Activated B cell treated with CpG ODN at 0.5 μM for 24 hours (primary cell): ENCODE measurements around the gene EYS. TPM values are rescaled to one million over a fixed set of nuclear protein-coding genes. Genes with fewer than 3 reads are reported as not detected.

ENCODE experiments used
- ATAC-seq: fragments of 200-7000 bp; cut with Tn5 transposase; one replicate; pipeline ENCODE4 v1.10.0; 2021; ENCODE audit warnings: low read depth, mild to moderate bottlenecking, moderate library complexity
- CTCF ChIA-PET: fragments of 350-600 bp; sonication (Branson Sonifier 250); formaldehyde crosslinking; loops from one replicate; lab custom pipeline; 2021; ENCODE audit warnings: antibody characterized with exemption; lab: Charles Lee
- POLR2A ChIA-PET: fragments of 350-600 bp; sonication (Branson Sonifier 250); formaldehyde crosslinking; loops from one replicate; lab custom pipeline; 2021; ENCODE audit warnings: antibody characterized with exemption; lab: Charles Lee
- DNase-seq: peaks from one replicate; pipeline ENCODE4 v3.0.0; 2022
- H3K27ac Mint-ChIP-seq: one replicate; pipeline ENCODE4 v1.8.0; 2020; ENCODE audit warnings: mixed read lengths
- H3K27me3 Mint-ChIP-seq: one replicate; pipeline ENCODE4 v1.8.0; 2021; ENCODE audit warnings: mixed read lengths
- H3K36me3 Mint-ChIP-seq: one replicate; pipeline ENCODE4 v1.8.0; 2021; ENCODE audit warnings: low read depth, mixed read lengths
- H3K4me1 Mint-ChIP-seq: one replicate; pipeline ENCODE4 v1.8.0; 2021; ENCODE audit warnings: mixed read lengths
- H3K4me3 Mint-ChIP-seq: one replicate; pipeline ENCODE4 v1.8.0; 2020; ENCODE audit warnings: mild to moderate bottlenecking, mixed read lengths
- H3K9me3 Mint-ChIP-seq: one replicate; pipeline ENCODE4 v1.8.0; 2020; ENCODE audit warnings: mixed read lengths
- CTCF ChIP-seq: fragments of 200-600 bp; IDR thresholded peaks from one replicate; pipeline ENCODE4 v1.8.0; 2022; ENCODE audit warnings: antibody characterized with exemption, mild to moderate bottlenecking
- intact Hi-C: fragments of 100-400 bp; cut with micrococcal nuclease; formaldehyde crosslinking; loops from one replicate; pipeline ENCODE4 v1.15.1; 2024
- total RNA-seq: library from RNA; stranded (reverse); gene quantifications from 2 replicates; pipeline ENCODE4 v1.2.3, GENCODE V29; 2022

EYS gene
- total RNA-seq, 1 donor from 2014 or later: not detected

GRCh38 chr6:63872233-63872632 lies 1834.8 kb downstream of the EYS start:
- intact Hi-C loops: no loop called here
- H3K27me3 Mint-ChIP-seq: no peaks in the 10 kb centered on the region
- H3K4me1 Mint-ChIP-seq: no peaks in the 10 kb centered on the region
- no peaks in the 10 kb centered on the region for H3K36me3 Mint-ChIP-seq
- ChIA-PET CTCF (no interaction called here), POLR2A (no interaction called here)
- DNase-seq: no peak
- ATAC-seq: no peak
- H3K27ac Mint-ChIP-seq: no peak overlapping the region
- H3K4me3 Mint-ChIP-seq: no peak overlapping the region
- no peak for TF ChIP-seq CTCF
- H3K9me3 Mint-ChIP-seq: peaks cover 4% of the 10 kb centered on the region

GRCh38 chr6:63868351-63868750 lies 1838.7 kb downstream of the EYS start:
- no peak for TF ChIP-seq CTCF
- intact Hi-C loops: no loop called here
- CTCF ChIA-PET: no interaction called here
- DNase-seq: no peak
- H3K27me3 Mint-ChIP-seq: no peaks in the 10 kb centered on the region
- H3K36me3 Mint-ChIP-seq: no peaks in the 10 kb centered on the region
- no peak for ATAC-seq
- H3K4me1 Mint-ChIP-seq: no peaks in the 10 kb centered on the region
- H3K4me3 Mint-ChIP-seq: no peak overlapping the region
- no peak overlapping the region for H3K27ac Mint-ChIP-seq
- POLR2A ChIA-PET: no interaction called here
- no peaks in the 10 kb centered on the region for H3K9me3 Mint-ChIP-seq

- Mint-ChIP-seq H3K27me3 (no peaks in the 10 kb centered on the region), H3K9me3 (no peaks in the 10 kb centered on the region), H3K4me1 (no peaks in the 10 kb centered on the region), H3K27ac (no peak overlapping the region), H3K4me3 (no peak overlapping the region), H3K36me3 (no peaks in the 10 kb centered on the region)
- ATAC-seq: no peak
- CTCF ChIA-PET: no interaction called here
- no peak for DNase-seq
- intact Hi-C loops: no loop called here
- POLR2A ChIA-PET: no interaction called here
- TF ChIP-seq CTCF: no peak
These were observed 1842.2 kb downstream of the EYS start for GRCh38 chr6:63864671-63865318.

GRCh38 chr6:63864061-63864460 lies 1843.0 kb downstream of the EYS start:
- ATAC-seq (no peak), DNase-seq (no peak)
- Mint-ChIP-seq H3K9me3 (no peaks in the 10 kb centered on the region), H3K36me3 (no peaks in the 10 kb centered on the region), H3K4me1 (no peaks in the 10 kb centered on the region), H3K27me3 (no peaks in the 10 kb centered on the region), H3K4me3 (no peak overlapping the region), H3K27ac (no peak overlapping the region)
- intact Hi-C loops: no loop called here
- POLR2A ChIA-PET: no interaction called here
- CTCF ChIA-PET: no interaction called here
- no peak for TF ChIP-seq CTCF

GRCh38 chr6:63862486-63863198 lies 1844.4 kb downstream of the EYS start:
- no peak overlapping the region for H3K27ac Mint-ChIP-seq
- H3K4me3 Mint-ChIP-seq: no peak overlapping the region
- DNase-seq: no peak
- H3K36me3 Mint-ChIP-seq: no peaks in the 10 kb centered on the region
- CTCF ChIA-PET: no interaction called here
- H3K4me1 Mint-ChIP-seq: no peaks in the 10 kb centered on the region
- no peaks in the 10 kb centered on the region for H3K27me3 Mint-ChIP-seq
- no peak for TF ChIP-seq CTCF
- POLR2A ChIA-PET: no interaction called here
- H3K9me3 Mint-ChIP-seq: no peaks in the 10 kb centered on the region
- no peak for ATAC-seq
- intact Hi-C loops: no loop called here
